Astrocyte (in vitro differentiated cells and primary cell): ENCODE data around the gene GALNS. TPM values are rescaled to one million over a fixed set of nuclear protein-coding genes. Genes with fewer than 3 reads are reported as not detected.

ENCODE experiments used
- DNase-seq: peaks from one replicate; pipeline ENCODE4 v3.0.0-alpha.2; 2010; ENCODE audit warnings: low read depth
- FAIRE-seq: peaks from 2 replicates; lab custom pipeline; 2011; peaks lifted over from hg19 to GRCh38; lab: Jason Lieb, UNC
- H2AFZ ChIP-seq: 2 replicates; pipeline ENCODE4 v1.6.0; 2012; ENCODE audit warnings: low read depth, low read length, inconsistent platforms
- H3K27ac ChIP-seq: 2 replicates; pipeline ENCODE4 v1.5.1; 2011; ENCODE audit warnings: low read depth, low read length, inconsistent platforms
- H3K27me3 ChIP-seq: 2 replicates; pipeline ENCODE4 v1.6.0; 2011; ENCODE audit warnings: low read length, inconsistent platforms; ENCODE audit not compliant: insufficient read depth
- H3K36me3 ChIP-seq: 2 replicates; pipeline ENCODE4 v1.5.1; 2011; ENCODE audit warnings: low read length, inconsistent platforms; ENCODE audit not compliant: insufficient read depth
- H3K4me1 ChIP-seq: 2 replicates; pipeline ENCODE4 v1.5.1; 2011; ENCODE audit warnings: low read length, inconsistent platforms; ENCODE audit not compliant: insufficient read depth
- H3K4me2 ChIP-seq: 2 replicates; pipeline ENCODE4 v1.6.0; 2012; ENCODE audit warnings: low read length, inconsistent platforms
- H3K4me3 ChIP-seq: 2 replicates; pipeline ENCODE4 v1.5.1; 2011; ENCODE audit warnings: low read depth, mild to moderate bottlenecking, low read length, inconsistent platforms; ENCODE audit not compliant: insufficient read depth
- H3K79me2 ChIP-seq: 2 replicates; pipeline ENCODE4 v1.6.0; 2012; ENCODE audit warnings: mild to moderate bottlenecking, low read length, inconsistent platforms; ENCODE audit not compliant: insufficient read depth
- H3K9ac ChIP-seq: 2 replicates; pipeline ENCODE4 v1.6.0; 2012; ENCODE audit warnings: mild to moderate bottlenecking, low read length, inconsistent platforms
- H3K9me3 ChIP-seq: 2 replicates; pipeline ENCODE4 v1.5.1; 2012; ENCODE audit warnings: low read depth, mild to moderate bottlenecking, low read length, inconsistent platforms; ENCODE audit not compliant: insufficient read depth
- H4K20me1 ChIP-seq: 2 replicates; pipeline ENCODE4 v1.6.0; 2012; ENCODE audit warnings: low read length, inconsistent platforms; ENCODE audit not compliant: insufficient read depth
- H3K27ac Mint-ChIP-seq: one replicate; pipeline ENCODE4 v1.8.0; 2021; ENCODE audit warnings: mild to moderate bottlenecking, mixed read lengths; ENCODE audit not compliant: unreplicated experiment
- H3K27me3 Mint-ChIP-seq: one replicate; pipeline ENCODE4 v1.8.0; 2021; ENCODE audit warnings: low read depth, mixed read lengths; ENCODE audit not compliant: unreplicated experiment
- H3K36me3 Mint-ChIP-seq: one replicate; pipeline ENCODE4 v1.8.0; 2021; ENCODE audit warnings: low read depth, mixed read lengths; ENCODE audit not compliant: unreplicated experiment
- H3K4me1 Mint-ChIP-seq: one replicate; pipeline ENCODE4 v1.8.0; 2021; ENCODE audit warnings: low read depth, mixed read lengths; ENCODE audit not compliant: unreplicated experiment
- H3K4me3 Mint-ChIP-seq: one replicate; pipeline ENCODE4 v1.8.0; 2021; ENCODE audit warnings: mild to moderate bottlenecking, moderate library complexity, mixed read lengths; ENCODE audit not compliant: unreplicated experiment
- H3K9me3 Mint-ChIP-seq: one replicate; pipeline ENCODE4 v1.8.0; 2021; ENCODE audit warnings: mild to moderate bottlenecking, mixed read lengths; ENCODE audit not compliant: unreplicated experiment
- EZH2 ChIP-seq: IDR thresholded peaks from 2 replicates; pipeline ENCODE4 v1.6.1; 2012; ENCODE audit warnings: mild to moderate bottlenecking, low read length, inconsistent platforms; ENCODE audit not compliant: insufficient read depth
- total RNA-seq: library from RNA; stranded (reverse); gene quantifications from 2 replicates; pipeline ENCODE4 v1.2.1, GENCODE V29; 2021
- TF ChIP-seq, protein P1 (sequence below): IDR thresholded peaks from 2 replicates; pipeline ENCODE4 v1.5.1; 2011; ENCODE audit warnings: low read depth, mild to moderate bottlenecking, inconsistent platforms, low read length, moderate library complexity; ENCODE audit not compliant: insufficient read depth

GALNS gene
- total RNA-seq, 1 donor from 2014 or later: 31.7 TPM

DNA sequence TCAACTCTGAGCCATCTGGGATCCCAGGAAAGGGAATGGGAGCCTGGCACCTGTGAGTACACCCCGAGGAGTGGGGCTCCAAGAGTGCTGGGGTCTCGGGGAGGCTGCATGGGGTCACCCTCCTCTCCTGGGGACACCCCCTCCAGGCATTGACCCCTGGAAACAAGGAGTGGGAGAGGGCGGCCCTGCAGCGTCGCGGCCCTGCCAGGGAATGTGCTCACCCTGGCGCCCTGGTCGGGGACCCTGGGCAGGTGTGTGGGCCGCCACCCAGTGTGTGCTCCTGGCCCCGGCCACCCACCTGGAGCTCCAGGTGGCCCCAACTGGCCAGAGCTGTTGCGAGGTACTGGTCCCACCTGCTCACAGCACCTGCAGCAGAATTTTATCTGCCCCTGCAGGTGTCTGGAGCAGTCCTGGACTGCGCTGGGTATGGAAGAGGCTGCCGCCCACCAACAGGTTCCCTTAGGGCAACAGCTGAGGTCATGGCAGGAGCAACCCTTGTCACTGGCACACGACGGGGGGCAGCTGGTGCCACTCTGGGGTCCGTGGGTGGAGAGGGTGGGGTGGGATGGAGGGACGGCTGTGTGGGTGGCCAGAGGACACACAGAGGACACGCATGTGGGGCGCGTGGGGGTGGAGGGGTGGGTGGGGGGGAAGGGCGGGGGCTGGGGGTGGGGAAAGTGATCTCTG lies 15.1 kb upstream of the GALNS start:
- no peaks in the 10 kb centered on the region for H3K36me3 Mint-ChIP-seq
- no peak for DNase-seq
- peaks cover 41% of the 10 kb centered on the region for H3K27me3 Mint-ChIP-seq
- H3K4me3 Mint-ChIP-seq: no peak overlapping the region
- no peaks in the 10 kb centered on the region for H3K9me3 ChIP-seq
- no peaks in the 10 kb centered on the region for H3K79me2 ChIP-seq
- no peaks in the 10 kb centered on the region for H4K20me1 ChIP-seq
- no peaks in the 10 kb centered on the region for H3K4me1 Mint-ChIP-seq
- H3K36me3 ChIP-seq: no peaks in the 10 kb centered on the region
- no peak overlapping the region for H2AFZ ChIP-seq
- H3K4me3 ChIP-seq: no peak overlapping the region
- H3K9ac ChIP-seq: no peak overlapping the region
- no peak overlapping the region for H3K27ac Mint-ChIP-seq
- FAIRE-seq: no peak
- H3K4me1 ChIP-seq: no peaks in the 10 kb centered on the region
- H3K9me3 Mint-ChIP-seq: no peaks in the 10 kb centered on the region
- peaks cover 4% of the 10 kb centered on the region for H3K27me3 ChIP-seq
- TF ChIP-seq EZH2: no peak
- TF ChIP-seq, protein P1, sequence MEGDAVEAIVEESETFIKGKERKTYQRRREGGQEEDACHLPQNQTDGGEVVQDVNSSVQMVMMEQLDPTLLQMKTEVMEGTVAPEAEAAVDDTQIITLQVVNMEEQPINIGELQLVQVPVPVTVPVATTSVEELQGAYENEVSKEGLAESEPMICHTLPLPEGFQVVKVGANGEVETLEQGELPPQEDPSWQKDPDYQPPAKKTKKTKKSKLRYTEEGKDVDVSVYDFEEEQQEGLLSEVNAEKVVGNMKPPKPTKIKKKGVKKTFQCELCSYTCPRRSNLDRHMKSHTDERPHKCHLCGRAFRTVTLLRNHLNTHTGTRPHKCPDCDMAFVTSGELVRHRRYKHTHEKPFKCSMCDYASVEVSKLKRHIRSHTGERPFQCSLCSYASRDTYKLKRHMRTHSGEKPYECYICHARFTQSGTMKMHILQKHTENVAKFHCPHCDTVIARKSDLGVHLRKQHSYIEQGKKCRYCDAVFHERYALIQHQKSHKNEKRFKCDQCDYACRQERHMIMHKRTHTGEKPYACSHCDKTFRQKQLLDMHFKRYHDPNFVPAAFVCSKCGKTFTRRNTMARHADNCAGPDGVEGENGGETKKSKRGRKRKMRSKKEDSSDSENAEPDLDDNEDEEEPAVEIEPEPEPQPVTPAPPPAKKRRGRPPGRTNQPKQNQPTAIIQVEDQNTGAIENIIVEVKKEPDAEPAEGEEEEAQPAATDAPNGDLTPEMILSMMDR: no peak
- H3K4me2 ChIP-seq: no peak overlapping the region
- no peak overlapping the region for H3K27ac ChIP-seq

DNA sequence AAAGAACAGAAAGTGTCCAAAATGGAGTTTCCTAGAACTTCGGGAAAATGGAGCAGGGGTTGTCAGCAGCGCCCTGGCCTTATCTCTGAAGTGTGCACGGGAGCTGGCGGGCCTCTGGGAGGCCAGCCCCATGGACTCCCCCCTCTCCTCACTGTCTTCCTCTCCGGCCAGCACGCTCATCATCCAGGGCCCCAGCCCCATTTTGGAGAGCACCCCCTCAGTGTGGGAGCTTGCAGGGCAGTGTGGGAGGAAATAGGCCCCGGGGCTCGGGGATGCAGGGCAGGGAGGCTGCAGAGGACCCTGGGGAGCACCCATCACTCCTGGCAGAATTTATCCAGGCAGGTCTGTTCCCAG lies 14.6 kb upstream of the GALNS start:
- H3K9ac ChIP-seq: no peak overlapping the region
- no peaks in the 10 kb centered on the region for H4K20me1 ChIP-seq
- Mint-ChIP-seq H3K9me3 (no peaks in the 10 kb centered on the region), H3K36me3 (no peaks in the 10 kb centered on the region), H3K27me3 (peaks cover 39% of the 10 kb centered on the region), H3K4me3 (no peak overlapping the region), H3K4me1 (no peaks in the 10 kb centered on the region), H3K27ac (no peak overlapping the region)
- H3K27me3 ChIP-seq: peaks cover 4% of the 10 kb centered on the region
- no peak overlapping the region for H2AFZ ChIP-seq
- no peak for DNase-seq
- FAIRE-seq: no peak
- H3K4me1 ChIP-seq: no peaks in the 10 kb centered on the region
- no peak for TF ChIP-seq EZH2
- TF ChIP-seq, protein P1: no peak
- H3K27ac ChIP-seq: no peak overlapping the region
- no peak overlapping the region for H3K4me2 ChIP-seq
- no peaks in the 10 kb centered on the region for H3K79me2 ChIP-seq
- H3K36me3 ChIP-seq: no peaks in the 10 kb centered on the region
- H3K9me3 ChIP-seq: no peaks in the 10 kb centered on the region
- H3K4me3 ChIP-seq: no peak overlapping the region

DNA sequence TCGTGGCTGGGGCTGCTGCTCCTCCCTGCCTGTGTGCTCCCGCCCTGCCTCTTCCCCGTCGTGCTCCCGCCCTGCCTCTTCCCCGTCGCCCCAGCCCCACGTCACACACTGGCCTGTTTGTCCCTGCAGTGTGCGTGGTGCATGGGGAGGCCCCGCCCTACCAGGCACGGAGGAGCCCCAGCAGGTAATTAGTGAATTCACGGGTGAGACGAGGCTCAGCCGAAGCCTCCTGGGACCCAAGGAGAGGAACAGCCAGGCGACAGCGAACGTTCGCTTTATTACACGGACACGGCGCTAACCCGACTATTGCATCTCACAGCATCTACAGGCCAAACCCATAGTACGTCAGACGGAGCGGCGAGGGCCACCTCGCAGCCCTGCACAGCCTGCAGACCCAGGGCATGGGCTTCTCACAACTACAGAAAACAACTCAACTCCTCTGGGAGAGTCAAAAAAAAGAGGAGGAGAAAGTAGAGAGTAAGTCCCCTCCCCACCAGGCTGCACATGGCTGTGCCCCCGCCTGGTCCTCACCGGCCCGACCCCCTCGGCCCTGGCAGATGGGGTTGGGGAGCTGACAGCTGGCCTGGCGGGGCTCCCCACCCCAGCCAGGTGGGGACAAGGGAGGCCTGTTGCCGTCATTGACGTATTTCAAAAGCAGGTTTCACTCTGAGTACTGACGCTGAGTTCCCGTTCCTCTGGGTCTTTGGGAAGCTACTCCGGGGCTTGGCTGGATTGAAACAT lies 14.0 kb upstream of the GALNS start:
- H3K9me3 Mint-ChIP-seq: no peaks in the 10 kb centered on the region
- Histone ChIP-seq H4K20me1 (no peaks in the 10 kb centered on the region), H3K9me3 (no peaks in the 10 kb centered on the region), H3K36me3 (no peaks in the 10 kb centered on the region), H3K4me2 (no peak overlapping the region), H3K27ac (no peak overlapping the region), H3K79me2 (no peaks in the 10 kb centered on the region), H2AFZ (no peak overlapping the region), H3K4me1 (no peaks in the 10 kb centered on the region), H3K4me3 (no peak overlapping the region), H3K27me3 (peaks cover 4% of the 10 kb centered on the region), H3K9ac (no peak overlapping the region)
- no peak overlapping the region for H3K27ac Mint-ChIP-seq
- FAIRE-seq: no peak
- H3K4me1 Mint-ChIP-seq: no peaks in the 10 kb centered on the region
- H3K4me3 Mint-ChIP-seq: no peak overlapping the region
- no peak for DNase-seq
- H3K27me3 Mint-ChIP-seq: peaks cover 38% of the 10 kb centered on the region
- TF ChIP-seq EZH2: peak; percentile 34
- TF ChIP-seq, protein P1: no peak
- no peaks in the 10 kb centered on the region for H3K36me3 Mint-ChIP-seq
